B cell (primary cell): Measurements from ENCODE around the gene CXCR6. TPM values are rescaled to one million over a fixed set of nuclear protein-coding genes. Genes with fewer than 3 reads are reported as not detected.

Source experiments
- ATAC-seq: fragments of 200-7000 bp; cut with Tn5 transposase; one replicate; pipeline ENCODE4 v1.10.0; 2021; ENCODE audit warnings: low read depth, mild to moderate bottlenecking, moderate number of reproducible peaks, moderate library complexity
- CTCF ChIA-PET: fragments of 350-600 bp; sonication (Branson Sonifier 250); formaldehyde crosslinking; loops from one replicate; lab custom pipeline; 2021; ENCODE audit warnings: antibody characterized with exemption, inconsistent platforms; lab: Charles Lee
- POLR2A ChIA-PET: fragments of 350-600 bp; sonication (Branson Sonifier 250); formaldehyde crosslinking; loops from one replicate; lab custom pipeline; 2021; ENCODE audit warnings: antibody characterized with exemption; lab: Charles Lee
- DNase-seq: peaks from one replicate; pipeline ENCODE4 v3.0.0; 2013
- H2AFZ ChIP-seq: 2 replicates; pipeline ENCODE4 v1.6.1; 2012; ENCODE audit warnings: mild to moderate bottlenecking, low read depth, low read length; ENCODE audit not compliant: insufficient read depth, poor library complexity, severe bottlenecking
- H3K27ac ChIP-seq, 2 donors: 1 replicate in 1 of 2; 2 replicates in 1 of 2; pipeline ENCODE4 v1.5.1; 2012 to 2013; ENCODE audit warnings: low read length in 2 of 2, mild to moderate bottlenecking in 2 of 2, moderate library complexity in 1 of 2
- H3K27me3 ChIP-seq, 4 experiments: fragments of 200-600 bp in 1 of 4; sonication (generic) in 1 of 4; replicated peaks in 1 of 4; 1 replicate in 2 of 4; 2 replicates in 2 of 4; pipeline versions ENCODE4 v1.6.1 to v1.7.0; 2013 to 2016; ENCODE audit warnings: low read length in 3 of 4, mild to moderate bottlenecking in 2 of 4, mixed read lengths in 1 of 4, moderate library complexity in 1 of 4; ENCODE audit not compliant: insufficient read depth in 4 of 4, control insufficient read depth in 3 of 4; ENCODE audit errors: control extremely low read depth in 1 of 4
- H3K36me3 ChIP-seq, 2 experiments: replicated peaks in 1 of 2; 1 replicate in 1 of 2; 2 replicates in 1 of 2; pipeline versions ENCODE4 v1.6.1 to v1.7.1; 2013; ENCODE audit warnings: low read length in 1 of 2; ENCODE audit not compliant: insufficient read depth in 2 of 2, control insufficient read depth in 1 of 2; ENCODE audit errors: control extremely low read depth in 1 of 2, extremely low read depth in 1 of 2
- H3K4me1 ChIP-seq, 2 donors: fragments of 200-600 bp in 1 of 2; sonication (generic) in 1 of 2; 1 replicate in 1 of 2; 2 replicates in 1 of 2; pipeline versions ENCODE4 v1.5.1 to v1.6.1; 2013 to 2017; ENCODE audit warnings: low read length in 2 of 2; ENCODE audit not compliant: control insufficient read depth in 2 of 2, insufficient read depth in 2 of 2
- H3K4me2 ChIP-seq: replicated peaks from 2 replicates; pipeline ENCODE3; 2012; ENCODE audit warnings: mild to moderate bottlenecking, low read depth, low read length; ENCODE audit not compliant: poor library complexity, severe bottlenecking
- H3K4me3 ChIP-seq, 5 experiments: fragments of 200-600 bp in 1 of 5; sonication (generic) in 1 of 5; 1 replicate in 3 of 5; 2 replicates in 2 of 5; pipeline versions ENCODE4 v1.5.1 to v1.7.0; 2011 to 2016; ENCODE audit warnings: low read length in 4 of 5, mild to moderate bottlenecking in 4 of 5, low read depth in 2 of 5, control low read depth in 1 of 5, moderate library complexity in 1 of 5; ENCODE audit not compliant: insufficient read depth in 1 of 5; ENCODE audit errors: control extremely low read depth in 1 of 5, extremely low read depth in 1 of 5
- H3K79me2 ChIP-seq: fragments of 200-600 bp; sonication (generic); one replicate; pipeline ENCODE4 v1.6.0; 2016; ENCODE audit warnings: low read length; ENCODE audit not compliant: control insufficient read depth, insufficient read depth
- H3K9ac ChIP-seq: fragments of 200-600 bp; sonication (generic); 2 replicates; pipeline ENCODE4 v1.6.1; 2017; ENCODE audit warnings: mild to moderate bottlenecking, low read length, moderate library complexity
- H3K9me3 ChIP-seq, 3 donors: one replicate each; pipeline versions ENCODE4 v1.6.1 to v1.7.1; 2013; ENCODE audit warnings: low read length in 2 of 3; ENCODE audit not compliant: control insufficient read depth in 2 of 3, insufficient read depth in 1 of 3; ENCODE audit errors: control extremely low read depth in 1 of 3
- H4K20me1 ChIP-seq: 2 replicates; pipeline ENCODE4 v1.6.0; 2012; ENCODE audit warnings: mild to moderate bottlenecking, low read length; ENCODE audit not compliant: insufficient read depth, control insufficient read depth, poor library complexity, severe bottlenecking
- H3K27ac Mint-ChIP-seq: one replicate; pipeline ENCODE4 v1.8.0; 2021; ENCODE audit warnings: mixed read lengths
- H3K27me3 Mint-ChIP-seq: one replicate; pipeline ENCODE4 v1.8.0; 2021; ENCODE audit warnings: mixed read lengths
- H3K4me1 Mint-ChIP-seq: one replicate; pipeline ENCODE4 v1.8.0; 2021; ENCODE audit warnings: mixed read lengths
- H3K4me3 Mint-ChIP-seq: one replicate; pipeline ENCODE4 v1.8.0; 2021; ENCODE audit warnings: mixed read lengths
- H3K9me3 Mint-ChIP-seq: one replicate; pipeline ENCODE4 v1.8.0; 2022; ENCODE audit warnings: mixed read lengths; ENCODE audit not compliant: insufficient read depth
- EZH2 ChIP-seq: IDR thresholded peaks from 2 replicates; pipeline ENCODE4 v1.6.1; 2012; ENCODE audit warnings: borderline replicate concordance, low read depth, mild to moderate bottlenecking, moderate library complexity, low read length; ENCODE audit not compliant: insufficient read depth, poor library complexity, severe bottlenecking
- WGBS: methylation state at CpG from one replicate; pipeline ENCODE4 v1.1.5; 2013; ENCODE audit warnings: missing lambda C conversion rate; ENCODE audit not compliant: insufficient coverage; 5-methylcytosine and 5-hydroxymethylcytosine counted together
- intact Hi-C: fragments of 100-400 bp; cut with micrococcal nuclease; formaldehyde crosslinking; loops from one replicate; pipeline ENCODE4 v1.10.0; 2022
- polyA plus RNA-seq: library from polyadenylated mRNA; depleted of rRNA; stranded (reverse); fragments of >200 nt; gene quantifications from 2 replicates; pipeline ENCODE4 v1.2.3, GENCODE V29; 2012
- total RNA-seq, 2 donors: library from RNA; stranded (reverse); fragments of 120-200 nt in 1 of 2; gene quantifications; 1 replicate in 1 of 2; 2 replicates in 1 of 2; pipeline versions ENCODE4 v1.2.3 to v1.2.4, GENCODE V29; 2013 to 2022
- TF ChIP-seq, protein P1 (sequence below): fragments of 200-600 bp; IDR thresholded peaks from one replicate; pipeline ENCODE4 v1.8.0; 2022; ENCODE audit warnings: antibody characterized with exemption, mild to moderate bottlenecking

CXCR6 gene
- total and polyA plus RNA-seq, 2 donors (not counting 1 experiment from before 2014, with no cell fraction given): not detected

DNA sequence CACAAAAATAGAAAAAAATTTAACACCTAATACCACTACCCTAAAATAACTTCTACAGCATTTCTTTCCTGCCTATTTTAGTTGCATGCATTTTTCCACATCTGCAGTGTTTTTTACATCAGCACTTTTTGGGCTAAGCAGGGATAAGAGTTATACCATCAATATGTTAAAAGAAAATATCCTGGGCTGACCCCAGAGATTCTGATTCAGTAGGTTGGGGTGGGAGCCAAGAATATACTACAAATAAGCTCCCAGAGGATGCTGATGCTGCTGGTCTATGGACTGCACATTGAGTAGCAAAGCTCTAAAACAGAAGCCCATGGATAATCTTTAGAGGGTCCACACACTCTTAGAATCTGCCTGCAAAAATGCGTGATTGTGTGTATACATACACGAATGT, 37.6 kb downstream of the CXCR6 start:
- Histone ChIP-seq H3K36me3 (peaks cover 12 to 76% of the 10 kb centered on the region in 2 experiments), H3K4me3 (no peak overlapping the region), H3K27ac (no peak overlapping the region), H3K79me2 (no peaks in the 10 kb centered on the region), H3K9me3 (no peaks in the 10 kb centered on the region), H3K4me1 (no peaks in the 10 kb centered on the region), H3K9ac (no peak overlapping the region), H3K27me3 (no peaks in the 10 kb centered on the region), H2AFZ (no peak overlapping the region), H3K4me2 (no peak overlapping the region), H4K20me1 (peaks cover under 1% of the 10 kb centered on the region)
- intact Hi-C loops: no loop called here
- WGBS: no CpG with 5 or more reads among the region's 2 CpGs
- CTCF ChIA-PET: interaction anchor here (1.7 to 2.4 kb wide), 2 partner anchors 15 to 98 kb away, joined by 5 to 6 read pairs; partner anchors contain the start of gene FYCO1
- no peak overlapping the region for H3K27ac Mint-ChIP-seq
- H3K4me3 Mint-ChIP-seq: no peak overlapping the region
- POLR2A ChIA-PET: no interaction called here
- TF ChIP-seq EZH2: no peak
- TF ChIP-seq, protein P1, sequence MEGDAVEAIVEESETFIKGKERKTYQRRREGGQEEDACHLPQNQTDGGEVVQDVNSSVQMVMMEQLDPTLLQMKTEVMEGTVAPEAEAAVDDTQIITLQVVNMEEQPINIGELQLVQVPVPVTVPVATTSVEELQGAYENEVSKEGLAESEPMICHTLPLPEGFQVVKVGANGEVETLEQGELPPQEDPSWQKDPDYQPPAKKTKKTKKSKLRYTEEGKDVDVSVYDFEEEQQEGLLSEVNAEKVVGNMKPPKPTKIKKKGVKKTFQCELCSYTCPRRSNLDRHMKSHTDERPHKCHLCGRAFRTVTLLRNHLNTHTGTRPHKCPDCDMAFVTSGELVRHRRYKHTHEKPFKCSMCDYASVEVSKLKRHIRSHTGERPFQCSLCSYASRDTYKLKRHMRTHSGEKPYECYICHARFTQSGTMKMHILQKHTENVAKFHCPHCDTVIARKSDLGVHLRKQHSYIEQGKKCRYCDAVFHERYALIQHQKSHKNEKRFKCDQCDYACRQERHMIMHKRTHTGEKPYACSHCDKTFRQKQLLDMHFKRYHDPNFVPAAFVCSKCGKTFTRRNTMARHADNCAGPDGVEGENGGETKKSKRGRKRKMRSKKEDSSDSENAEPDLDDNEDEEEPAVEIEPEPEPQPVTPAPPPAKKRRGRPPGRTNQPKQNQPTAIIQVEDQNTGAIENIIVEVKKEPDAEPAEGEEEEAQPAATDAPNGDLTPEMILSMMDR: no peak
- H3K9me3 Mint-ChIP-seq: no peaks in the 10 kb centered on the region
- DNase-seq (no peak), ATAC-seq (no peak)
- no peaks in the 10 kb centered on the region for H3K27me3 Mint-ChIP-seq
- peaks cover 7% of the 10 kb centered on the region for H3K4me1 Mint-ChIP-seq

DNA sequence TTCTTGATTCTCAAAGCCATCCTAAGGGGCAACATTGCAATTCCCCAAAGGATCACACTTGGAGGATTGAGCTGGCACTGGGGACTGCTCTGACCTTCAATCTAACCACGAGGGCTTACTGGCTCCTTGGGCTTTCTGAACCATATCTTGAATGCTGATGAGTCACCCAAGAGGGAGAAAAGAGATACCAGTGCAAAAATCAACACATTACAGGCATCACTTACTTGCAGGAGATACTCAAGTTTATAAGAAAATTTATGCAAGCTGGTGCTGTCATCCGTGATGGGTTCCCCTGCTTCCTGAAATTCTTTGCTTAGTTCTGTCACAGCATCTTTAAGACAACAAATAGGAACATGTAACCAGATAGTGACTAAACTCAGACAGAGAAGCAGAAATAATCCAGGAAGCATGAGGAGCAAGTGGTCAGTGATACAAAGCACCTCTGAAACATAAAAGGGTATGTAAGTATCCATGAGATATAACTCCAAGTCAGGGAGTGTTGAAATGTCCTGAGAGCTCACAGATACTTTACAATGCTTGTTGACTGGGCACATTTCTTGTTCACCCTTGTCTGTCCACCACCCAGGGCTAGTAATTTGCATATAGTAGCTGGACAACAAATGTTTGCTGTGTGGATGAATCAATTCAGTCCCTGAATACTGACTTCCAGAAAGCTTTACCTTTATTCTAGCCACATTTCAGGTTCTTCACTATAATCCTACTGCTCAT, 38.2 kb downstream of the CXCR6 start:
- Histone ChIP-seq H3K4me3 (no peak overlapping the region), H3K27ac (no peak overlapping the region), H3K27me3 (no peaks in the 10 kb centered on the region), H3K4me1 (no peaks in the 10 kb centered on the region), H4K20me1 (peaks cover 7% of the 10 kb centered on the region), H3K79me2 (no peaks in the 10 kb centered on the region), H3K9ac (no peak overlapping the region), H3K9me3 (no peaks in the 10 kb centered on the region), H2AFZ (no peak overlapping the region), H3K4me2 (no peak overlapping the region), H3K36me3 (peaks cover 12 to 70% of the 10 kb centered on the region in 2 experiments)
- Mint-ChIP-seq H3K4me3 (no peak overlapping the region), H3K27me3 (no peaks in the 10 kb centered on the region), H3K4me1 (peaks cover 7% of the 10 kb centered on the region), H3K27ac (no peak overlapping the region), H3K9me3 (no peaks in the 10 kb centered on the region)
- POLR2A ChIA-PET: no interaction called here
- ATAC-seq (peak; percentile 53), DNase-seq (no peak)
- CTCF ChIA-PET: interaction anchor here (0.6 to 2.4 kb wide), 5 partner anchors 14 to 397 kb away, joined by 3 to 6 read pairs (median 5); partner anchors contain the start of gene FYCO1
- intact Hi-C loops: no loop called here
- TF ChIP-seq, protein P1: no peak
- TF ChIP-seq EZH2: no peak
- 71% methylated on average over 2 of the region's 2 CpGs for WGBS
